ENCODE data around the gene VEZT. TPM values are rescaled to one million over a fixed set of nuclear protein-coding genes. Genes with fewer than 3 reads are reported as not detected.
A peak's percentile ranks its signal among the peaks of the same experiment; 100 is the strongest.

Gene VEZT
- total RNA-seq, 2 donors from 2014 or later, result 146 to 201 TPM

DNA sequence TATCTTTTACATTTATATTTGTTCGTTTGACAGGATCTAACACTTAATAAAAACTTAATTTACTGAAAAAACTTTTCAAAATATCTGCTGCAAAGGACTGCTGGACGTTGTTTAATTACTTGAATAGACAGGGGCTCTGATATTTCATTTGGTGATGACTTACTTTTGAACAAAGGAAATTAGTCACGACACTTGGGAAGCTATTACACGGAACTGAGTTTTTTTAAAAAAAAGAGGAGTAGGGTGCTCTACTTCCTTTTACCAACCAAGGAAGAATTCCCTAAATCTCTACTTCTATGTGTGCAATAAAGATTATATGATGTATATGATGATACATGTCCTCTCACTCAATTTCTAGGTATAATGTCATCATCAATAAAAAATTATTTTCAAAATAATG lies 5.0 kb upstream of the VEZT start:
- H3K9me3 Mint-ChIP-seq, result no peaks in the 10 kb centered on the region
- no peak overlapping the region for H3K4me3 Mint-ChIP-seq
- peaks cover 34% of the 10 kb centered on the region for H3K36me3 Mint-ChIP-seq (ENCODE audit: low read depth)
- WGBS, 2 experiments (ENCODE audit: insufficient coverage in 1 of 2, insufficient read length in 1 of 2), result 98 to 100% methylated on average over 1 to 2 of the region's 4 CpGs
- peaks cover 34% of the 10 kb centered on the region for H3K4me1 Mint-ChIP-seq
- Histone ChIP-seq H3K9me3 (ENCODE audit: control insufficient read depth, low read length) (no peaks in the 10 kb centered on the region), H3K4me1 (ENCODE audit: control insufficient read depth, insufficient read depth, low read length) (peaks cover 6% of the 10 kb centered on the region), H3K27ac (ENCODE audit: low read depth, low read length) (no peak overlapping the region), H3K27me3 (ENCODE audit: control insufficient read depth, insufficient read depth, low read length, poor library complexity, severe bottlenecking) (no peaks in the 10 kb centered on the region), H3K9ac (ENCODE audit: extremely low read depth, low read length, poor library complexity, severe bottlenecking) (no peak overlapping the region), H3K4me3 (ENCODE audit: low read length) (peak overlapping the region; percentile 91), H3K36me3 (ENCODE audit: control insufficient read depth, insufficient read depth, low read length) (peaks cover 33% of the 10 kb centered on the region)
- TF ChIP-seq, protein P1, sequence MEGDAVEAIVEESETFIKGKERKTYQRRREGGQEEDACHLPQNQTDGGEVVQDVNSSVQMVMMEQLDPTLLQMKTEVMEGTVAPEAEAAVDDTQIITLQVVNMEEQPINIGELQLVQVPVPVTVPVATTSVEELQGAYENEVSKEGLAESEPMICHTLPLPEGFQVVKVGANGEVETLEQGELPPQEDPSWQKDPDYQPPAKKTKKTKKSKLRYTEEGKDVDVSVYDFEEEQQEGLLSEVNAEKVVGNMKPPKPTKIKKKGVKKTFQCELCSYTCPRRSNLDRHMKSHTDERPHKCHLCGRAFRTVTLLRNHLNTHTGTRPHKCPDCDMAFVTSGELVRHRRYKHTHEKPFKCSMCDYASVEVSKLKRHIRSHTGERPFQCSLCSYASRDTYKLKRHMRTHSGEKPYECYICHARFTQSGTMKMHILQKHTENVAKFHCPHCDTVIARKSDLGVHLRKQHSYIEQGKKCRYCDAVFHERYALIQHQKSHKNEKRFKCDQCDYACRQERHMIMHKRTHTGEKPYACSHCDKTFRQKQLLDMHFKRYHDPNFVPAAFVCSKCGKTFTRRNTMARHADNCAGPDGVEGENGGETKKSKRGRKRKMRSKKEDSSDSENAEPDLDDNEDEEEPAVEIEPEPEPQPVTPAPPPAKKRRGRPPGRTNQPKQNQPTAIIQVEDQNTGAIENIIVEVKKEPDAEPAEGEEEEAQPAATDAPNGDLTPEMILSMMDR (conservative IDR thresholded peaks at IDR 0.05), result no peak
- DNase-seq, result no peak
- no peak overlapping the region for H3K27ac Mint-ChIP-seq
- no peaks in the 10 kb centered on the region for H3K27me3 Mint-ChIP-seq (ENCODE audit: insufficient read depth)

DNA sequence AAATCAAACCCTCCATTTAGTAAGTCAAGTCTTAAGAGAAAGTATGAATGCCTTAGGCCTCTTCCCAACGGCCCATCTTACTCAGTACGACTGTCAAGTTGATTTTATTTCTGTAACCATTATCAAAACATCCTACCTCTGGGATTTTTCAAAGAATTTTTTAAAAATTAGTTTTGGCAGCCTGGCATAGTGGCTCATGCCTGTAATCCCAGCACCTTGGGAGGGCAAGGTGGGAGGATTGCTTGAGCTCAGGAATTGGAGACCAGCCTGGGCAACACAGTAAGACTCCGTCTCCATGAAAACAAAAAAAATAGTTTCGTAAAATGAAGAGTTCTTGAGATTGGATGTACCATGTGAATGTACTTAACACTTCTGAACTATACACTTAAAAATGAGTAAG lies 4.5 kb upstream of the VEZT start:
- peaks cover 6% of the 10 kb centered on the region for H3K4me1 ChIP-seq (ENCODE audit: control insufficient read depth, insufficient read depth, low read length)
- peak overlapping the region; percentile 91 for H3K4me3 ChIP-seq (ENCODE audit: low read length)
- H3K9me3 ChIP-seq (ENCODE audit: control insufficient read depth, low read length), result no peaks in the 10 kb centered on the region
- Mint-ChIP-seq H3K36me3 (ENCODE audit: low read depth) (peaks cover 29% of the 10 kb centered on the region), H3K27ac (peak overlapping the region; percentile 16), H3K27me3 (ENCODE audit: insufficient read depth) (no peaks in the 10 kb centered on the region), H3K4me3 (peak overlapping the region; percentile 90), H3K9me3 (no peaks in the 10 kb centered on the region), H3K4me1 (peaks cover 31% of the 10 kb centered on the region)
- TF ChIP-seq, protein P1 (conservative IDR thresholded peaks at IDR 0.05), result no peak
- H3K27ac ChIP-seq (ENCODE audit: low read depth, low read length), result no peak overlapping the region
- H3K36me3 ChIP-seq (ENCODE audit: control insufficient read depth, insufficient read depth, low read length), result peaks cover 29% of the 10 kb centered on the region
- no peak overlapping the region for H3K9ac ChIP-seq (ENCODE audit: extremely low read depth, low read length, poor library complexity, severe bottlenecking)
- 86 to 98% methylated on average over 2 to 4 of the region's 4 CpGs for WGBS, 2 experiments (ENCODE audit: insufficient coverage in 1 of 2, insufficient read length in 1 of 2)
- no peaks in the 10 kb centered on the region for H3K27me3 ChIP-seq (ENCODE audit: control insufficient read depth, insufficient read depth, low read length, poor library complexity, severe bottlenecking)
- no peak for DNase-seq

DNA sequence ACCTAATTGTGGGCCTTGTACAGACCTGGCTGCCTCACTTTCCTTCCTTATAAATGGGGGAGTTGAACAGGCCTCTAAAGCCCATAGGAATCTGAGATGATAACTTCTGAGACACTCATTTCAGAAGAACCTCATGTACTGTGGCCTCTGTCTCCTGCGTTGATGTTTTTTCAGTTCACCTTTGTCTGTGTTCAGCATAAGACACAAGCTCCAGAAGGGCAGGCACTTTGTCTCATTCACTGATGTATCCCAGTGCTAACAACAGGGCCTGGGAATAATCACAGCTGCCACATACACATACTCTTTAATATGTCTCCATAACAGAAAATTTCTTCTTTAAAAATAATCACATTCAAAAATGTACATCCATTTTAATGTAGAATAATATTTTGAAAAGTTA lies 3.7 kb upstream of the VEZT start:
- H3K9me3 Mint-ChIP-seq, result no peaks in the 10 kb centered on the region
- peaks cover 6% of the 10 kb centered on the region for H3K4me1 ChIP-seq (ENCODE audit: control insufficient read depth, insufficient read depth, low read length)
- TF ChIP-seq, protein P1 (conservative IDR thresholded peaks at IDR 0.05), result no peak
- peak overlapping the region; percentile 11 for H3K9ac ChIP-seq (ENCODE audit: extremely low read depth, low read length, poor library complexity, severe bottlenecking)
- H3K27me3 ChIP-seq (ENCODE audit: control insufficient read depth, insufficient read depth, low read length, poor library complexity, severe bottlenecking), result no peaks in the 10 kb centered on the region
- 60 to 83% methylated on average over 1 of the region's 1 CpG for WGBS, 2 experiments (ENCODE audit: insufficient coverage in 1 of 2, insufficient read length in 1 of 2)
- H3K4me3 ChIP-seq (ENCODE audit: low read length), result peak overlapping the region; percentile 91
- H3K36me3 Mint-ChIP-seq (ENCODE audit: low read depth), result peaks cover 22% of the 10 kb centered on the region
- H3K36me3 ChIP-seq (ENCODE audit: control insufficient read depth, insufficient read depth, low read length), result peaks cover 21% of the 10 kb centered on the region
- H3K27me3 Mint-ChIP-seq (ENCODE audit: insufficient read depth), result no peaks in the 10 kb centered on the region
- H3K4me3 Mint-ChIP-seq, result peak overlapping the region; percentile 90
- H3K9me3 ChIP-seq (ENCODE audit: control insufficient read depth, low read length), result no peaks in the 10 kb centered on the region
- no peak overlapping the region for H3K27ac ChIP-seq (ENCODE audit: low read depth, low read length)
- peaks cover 32% of the 10 kb centered on the region for H3K4me1 Mint-ChIP-seq
- peak overlapping the region; percentile 85 for H3K27ac Mint-ChIP-seq
- DNase-seq, result no peak

Measured in endodermal cell (in vitro differentiated cells).